HEK293T (cell line): Measurements from ENCODE around the gene MFAP4.

Experiments used
- BHLHE40 ChIP-seq: fragments of 450-650 bp; IDR thresholded peaks from 2 replicates; pipeline ENCODE4 v1.6.1; 2016; ENCODE audit warnings: mild to moderate bottlenecking, moderate library complexity, borderline replicate concordance
- SP1 ChIP-seq: fragments of 450-650 bp; IDR thresholded peaks from 2 replicates; pipeline ENCODE4 v1.6.1; 2017
- TARDBP ChIP-seq: fragments of 450-650 bp; IDR thresholded peaks from 2 replicates; pipeline ENCODE4 v1.6.1; 2016
- TF ChIP-seq, protein P1 (sequence below): fragments of 450-650 bp; IDR thresholded peaks from 2 replicates; pipeline ENCODE4 v1.6.1; 2016

DNA sequence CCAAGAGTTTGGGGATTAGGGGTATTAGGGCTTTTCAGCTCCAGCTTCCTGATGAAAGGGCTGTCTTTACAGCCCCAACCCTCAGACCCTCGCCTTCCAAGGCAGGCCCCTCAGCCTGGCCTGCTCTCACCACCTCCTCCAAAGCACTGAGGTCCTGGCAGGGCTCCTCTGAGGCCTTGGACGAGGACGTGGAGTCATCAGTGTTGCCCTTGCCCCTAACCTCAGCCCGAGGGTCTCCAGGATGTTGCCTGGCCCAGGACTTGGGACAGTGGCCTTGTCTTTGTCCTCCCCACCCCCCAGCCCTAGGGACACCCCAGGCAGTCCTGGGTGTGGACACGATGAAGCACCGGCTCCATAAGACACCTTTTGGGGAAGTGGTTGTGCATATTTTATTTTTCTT lies 52.7 kb downstream of the MFAP4 start:
- TF ChIP-seq SP1 (no peak), TARDBP (no peak), BHLHE40 (no peak)
- TF ChIP-seq, protein P1, sequence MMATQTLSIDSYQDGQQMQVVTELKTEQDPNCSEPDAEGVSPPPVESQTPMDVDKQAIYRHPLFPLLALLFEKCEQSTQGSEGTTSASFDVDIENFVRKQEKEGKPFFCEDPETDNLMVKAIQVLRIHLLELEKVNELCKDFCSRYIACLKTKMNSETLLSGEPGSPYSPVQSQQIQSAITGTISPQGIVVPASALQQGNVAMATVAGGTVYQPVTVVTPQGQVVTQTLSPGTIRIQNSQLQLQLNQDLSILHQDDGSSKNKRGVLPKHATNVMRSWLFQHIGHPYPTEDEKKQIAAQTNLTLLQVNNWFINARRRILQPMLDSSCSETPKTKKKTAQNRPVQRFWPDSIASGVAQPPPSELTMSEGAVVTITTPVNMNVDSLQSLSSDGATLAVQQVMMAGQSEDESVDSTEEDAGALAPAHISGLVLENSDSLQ: no peak
